Natural killer cell (primary cell): ENCODE results near the gene CHST11. TPM values are rescaled to one million over a fixed set of nuclear protein-coding genes. Genes with fewer than 3 reads are reported as not detected.
A peak's percentile ranks its signal among the peaks of the same experiment; 100 is the strongest.

Experiments used
- ATAC-seq, 3 donors: fragments of 150-1000 bp in 2 of 3; fragments of 200-7000 bp in 1 of 3; cut with Tn5 transposase; 1 replicate in 1 of 3; 2 replicates in 2 of 3; pipeline ENCODE4 v1.10.0; 2021; ENCODE audit warnings: mild to moderate bottlenecking in 2 of 3, moderate library complexity in 2 of 3
- DNase-seq, 2 donors: peaks; one replicate each; pipeline versions ENCODE4 v3.0.0 to v3.0.0-alpha.2; 2013 to 2021; ENCODE audit warnings: mixed read lengths in 1 of 2
- H3K27ac ChIP-seq: one replicate; pipeline ENCODE4 v1.5.1; 2013; ENCODE audit warnings: mild to moderate bottlenecking, low read length
- H3K27me3 ChIP-seq: one replicate; pipeline ENCODE4 v1.6.1; 2013; ENCODE audit warnings: low read length; ENCODE audit not compliant: control insufficient read depth, insufficient read depth
- H3K36me3 ChIP-seq: one replicate; pipeline ENCODE4 v1.6.1; 2013; ENCODE audit warnings: low read length; ENCODE audit not compliant: control insufficient read depth, insufficient read depth
- H3K4me1 ChIP-seq: one replicate; pipeline ENCODE4 v1.6.1; 2013; ENCODE audit warnings: low read length; ENCODE audit not compliant: control insufficient read depth, insufficient read depth
- H3K4me3 ChIP-seq: one replicate; pipeline ENCODE4 v1.5.1; 2013; ENCODE audit warnings: low read length
- H3K9me3 ChIP-seq: one replicate; pipeline ENCODE4 v1.6.1; 2013; ENCODE audit warnings: low read length; ENCODE audit not compliant: control insufficient read depth, insufficient read depth
- H3K27ac Mint-ChIP-seq, 2 donors: one replicate each; pipeline ENCODE4 v1.8.0; 2022; ENCODE audit warnings: mild to moderate bottlenecking in 2 of 2, mixed read lengths in 2 of 2, moderate library complexity in 1 of 2
- H3K27me3 Mint-ChIP-seq, 2 donors: one replicate each; pipeline ENCODE4 v1.8.0; 2022; ENCODE audit warnings: low read depth in 2 of 2, mixed read lengths in 2 of 2
- H3K36me3 Mint-ChIP-seq: one replicate; pipeline ENCODE4 v1.8.0; 2022; ENCODE audit warnings: mixed read lengths
- H3K4me1 Mint-ChIP-seq, 2 donors: one replicate each; pipeline ENCODE4 v1.8.0; 2022; ENCODE audit warnings: mixed read lengths in 2 of 2
- H3K4me3 Mint-ChIP-seq: one replicate; pipeline ENCODE4 v1.8.0; 2022; ENCODE audit warnings: mild to moderate bottlenecking, moderate library complexity, mixed read lengths
- H3K9me3 Mint-ChIP-seq, 2 donors: one replicate each; pipeline ENCODE4 v1.8.0; 2022; ENCODE audit warnings: mixed read lengths in 2 of 2
- WGBS: methylation state at CpG from one replicate; pipeline ENCODE4 v1.1.7; 2013; ENCODE audit warnings: missing lambda C conversion rate; ENCODE audit not compliant: insufficient coverage; 5-methylcytosine and 5-hydroxymethylcytosine counted together
- intact Hi-C: fragments of 100-400 bp; cut with micrococcal nuclease; formaldehyde crosslinking; loops from one replicate; pipeline ENCODE4 v1.14.2; 2022
- total RNA-seq, 4 donors: library from RNA; stranded (reverse); fragments of 120-200 nt in 1 of 4; gene quantifications; one replicate each; pipeline versions ENCODE4 v1.2.3 to v1.2.4, GENCODE V29; 2013 to 2022
- TF ChIP-seq, protein P1 (sequence below): fragments of 200-600 bp; IDR thresholded peaks from one replicate; pipeline ENCODE4 v1.8.0; 2022; ENCODE audit warnings: antibody characterized with exemption

The CHST11 gene
- total RNA-seq, 3 donors from 2014 or later (not counting 1 experiment from before 2014, with no cell fraction given): 85.3 to 118 (median 96.1) TPM

DNA sequence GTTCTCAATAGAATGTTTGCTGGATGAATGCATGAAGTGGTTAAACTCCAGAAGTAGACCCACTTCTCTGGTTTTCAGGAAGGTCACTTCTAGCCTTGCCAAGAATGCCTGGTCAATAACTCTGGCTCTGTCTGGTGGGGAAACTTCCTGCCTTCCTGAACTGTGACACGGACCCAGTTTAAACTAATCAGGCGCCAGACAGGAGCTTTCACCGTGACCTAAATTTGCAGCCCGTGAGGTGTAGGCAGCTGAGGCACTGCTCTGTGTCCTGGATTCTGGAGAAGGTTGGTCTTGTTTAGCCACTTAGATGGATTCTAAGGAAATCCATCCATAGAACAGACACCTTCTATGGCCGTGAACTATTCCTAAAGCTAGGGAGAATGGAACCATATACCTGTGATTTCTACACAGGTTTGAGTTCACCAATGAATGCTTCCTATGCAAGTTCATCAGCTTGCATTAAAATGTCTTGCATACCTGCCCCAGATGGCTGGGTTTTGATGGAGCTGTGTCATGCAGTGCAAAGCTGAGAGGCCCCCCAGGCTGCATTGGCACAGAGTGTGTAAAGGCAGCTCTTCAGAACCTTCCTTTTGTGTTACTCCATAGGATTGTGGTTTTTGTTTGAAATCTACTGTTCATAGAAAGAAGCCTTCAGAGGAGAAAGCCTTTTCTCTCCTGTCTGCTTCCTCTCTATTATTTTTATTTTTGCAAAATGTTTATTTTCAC is 4.4 kb downstream of the CHST11 start:
- peak overlapping the region; percentile 91 to 93 for H3K27ac Mint-ChIP-seq
- H3K4me3 Mint-ChIP-seq: peak overlapping the region; percentile 99
- H3K27ac ChIP-seq: peak overlapping the region; percentile 76
- no peaks in the 10 kb centered on the region for H3K36me3 Mint-ChIP-seq
- DNase-seq (peak in 1 of 2 donors; percentile 61), ATAC-seq (no peak)
- H3K9me3 ChIP-seq: no peaks in the 10 kb centered on the region
- no peaks in the 10 kb centered on the region for H3K9me3 Mint-ChIP-seq
- H3K4me1 ChIP-seq: peaks cover 65% of the 10 kb centered on the region
- H3K27me3 ChIP-seq: no peaks in the 10 kb centered on the region
- H3K27me3 Mint-ChIP-seq: no peaks in the 10 kb centered on the region
- TF ChIP-seq, protein P1, sequence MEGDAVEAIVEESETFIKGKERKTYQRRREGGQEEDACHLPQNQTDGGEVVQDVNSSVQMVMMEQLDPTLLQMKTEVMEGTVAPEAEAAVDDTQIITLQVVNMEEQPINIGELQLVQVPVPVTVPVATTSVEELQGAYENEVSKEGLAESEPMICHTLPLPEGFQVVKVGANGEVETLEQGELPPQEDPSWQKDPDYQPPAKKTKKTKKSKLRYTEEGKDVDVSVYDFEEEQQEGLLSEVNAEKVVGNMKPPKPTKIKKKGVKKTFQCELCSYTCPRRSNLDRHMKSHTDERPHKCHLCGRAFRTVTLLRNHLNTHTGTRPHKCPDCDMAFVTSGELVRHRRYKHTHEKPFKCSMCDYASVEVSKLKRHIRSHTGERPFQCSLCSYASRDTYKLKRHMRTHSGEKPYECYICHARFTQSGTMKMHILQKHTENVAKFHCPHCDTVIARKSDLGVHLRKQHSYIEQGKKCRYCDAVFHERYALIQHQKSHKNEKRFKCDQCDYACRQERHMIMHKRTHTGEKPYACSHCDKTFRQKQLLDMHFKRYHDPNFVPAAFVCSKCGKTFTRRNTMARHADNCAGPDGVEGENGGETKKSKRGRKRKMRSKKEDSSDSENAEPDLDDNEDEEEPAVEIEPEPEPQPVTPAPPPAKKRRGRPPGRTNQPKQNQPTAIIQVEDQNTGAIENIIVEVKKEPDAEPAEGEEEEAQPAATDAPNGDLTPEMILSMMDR: no peak
- 26% methylated on average over 5 of the region's 5 CpGs for WGBS
- peaks cover 71 to 72% of the 10 kb centered on the region in 2 donors for H3K4me1 Mint-ChIP-seq
- H3K36me3 ChIP-seq: no peaks in the 10 kb centered on the region
- intact Hi-C loops: no loop called here
- H3K4me3 ChIP-seq: no peak overlapping the region

- TF ChIP-seq, protein P1: no peak
- Mint-ChIP-seq H3K4me1 (peaks cover 75 to 76% of the 10 kb centered on the region in 2 donors), H3K4me3 (peak overlapping the region; percentile 78), H3K27me3 (no peaks in the 10 kb centered on the region), H3K36me3 (no peaks in the 10 kb centered on the region), H3K9me3 (no peaks in the 10 kb centered on the region), H3K27ac (peak overlapping the region; percentile 91 to 93)
- H3K36me3 ChIP-seq: no peaks in the 10 kb centered on the region
- intact Hi-C loops: loop anchor here (2.0 kb wide), 1 partner anchor 16 kb away; no protein-coding TSS in a partner anchor
- peak overlapping the region; percentile 64 for H3K27ac ChIP-seq
- H3K4me1 ChIP-seq: peaks cover 67% of the 10 kb centered on the region
- no peak for ATAC-seq
- DNase-seq: peak in 1 of 2 donors; percentile 28
- H3K9me3 ChIP-seq: no peaks in the 10 kb centered on the region
- no peaks in the 10 kb centered on the region for H3K27me3 ChIP-seq
- 20% methylated on average over 1 of the region's 1 CpG for WGBS
- H3K4me3 ChIP-seq: no peak overlapping the region
Observed at GRCh38 chr12:104462325-104462724, 5.6 kb downstream of the CHST11 start.

DNA sequence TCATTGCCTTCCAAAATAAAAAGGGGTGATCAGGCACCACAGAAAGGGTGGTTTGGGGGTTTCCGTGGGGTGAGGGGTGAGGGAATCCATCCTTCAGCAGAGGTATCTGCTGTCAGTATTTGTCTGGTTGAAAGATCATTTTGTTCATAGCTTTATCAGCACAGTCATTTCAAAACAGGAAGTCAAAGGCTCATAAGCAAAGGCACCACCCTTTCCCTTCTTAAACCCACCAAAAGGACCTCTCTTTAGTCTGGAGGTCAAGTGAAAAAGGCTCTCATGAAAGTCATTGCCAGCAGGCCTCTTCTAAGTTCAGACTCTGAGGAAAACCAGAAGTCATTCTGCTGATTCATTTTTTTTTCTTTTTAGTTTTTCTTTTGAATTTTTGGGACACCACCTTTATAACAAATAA is 6.2 kb downstream of the CHST11 start:
- Histone ChIP-seq H3K27me3 (no peaks in the 10 kb centered on the region), H3K4me1 (peaks cover 70% of the 10 kb centered on the region), H3K9me3 (no peaks in the 10 kb centered on the region), H3K27ac (peak overlapping the region; percentile 64), H3K4me3 (no peak overlapping the region), H3K36me3 (no peaks in the 10 kb centered on the region)
- H3K27me3 Mint-ChIP-seq: no peaks in the 10 kb centered on the region
- ATAC-seq (peak; percentile 41 to 67 (median 48)), DNase-seq (peak in 1 of 2 donors; percentile 80)
- peak overlapping the region; percentile 91 to 93 for H3K27ac Mint-ChIP-seq
- no peaks in the 10 kb centered on the region for H3K36me3 Mint-ChIP-seq
- TF ChIP-seq, protein P1: no peak
- peak overlapping the region; percentile 78 for H3K4me3 Mint-ChIP-seq
- no peaks in the 10 kb centered on the region for H3K9me3 Mint-ChIP-seq
- WGBS: 0% methylated on average over 1 of the region's 1 CpG
- peaks cover 82% of the 10 kb centered on the region in 2 donors for H3K4me1 Mint-ChIP-seq
- intact Hi-C loops: loop anchor here (2.0 kb wide), 1 partner anchor 16 kb away; no protein-coding TSS in a partner anchor
